NCI-H82 treated with DMSO at 0.1 percent for 48 hours (cell line): ENCODE results near the gene AIG1.

ENCODE experiments used
- DNase-seq: peaks from one replicate; lab custom pipeline; 2025; ENCODE audit not compliant: unreplicated experiment; lab: John Stamatoyannopoulos, UW

The AIG1 gene

DNA sequence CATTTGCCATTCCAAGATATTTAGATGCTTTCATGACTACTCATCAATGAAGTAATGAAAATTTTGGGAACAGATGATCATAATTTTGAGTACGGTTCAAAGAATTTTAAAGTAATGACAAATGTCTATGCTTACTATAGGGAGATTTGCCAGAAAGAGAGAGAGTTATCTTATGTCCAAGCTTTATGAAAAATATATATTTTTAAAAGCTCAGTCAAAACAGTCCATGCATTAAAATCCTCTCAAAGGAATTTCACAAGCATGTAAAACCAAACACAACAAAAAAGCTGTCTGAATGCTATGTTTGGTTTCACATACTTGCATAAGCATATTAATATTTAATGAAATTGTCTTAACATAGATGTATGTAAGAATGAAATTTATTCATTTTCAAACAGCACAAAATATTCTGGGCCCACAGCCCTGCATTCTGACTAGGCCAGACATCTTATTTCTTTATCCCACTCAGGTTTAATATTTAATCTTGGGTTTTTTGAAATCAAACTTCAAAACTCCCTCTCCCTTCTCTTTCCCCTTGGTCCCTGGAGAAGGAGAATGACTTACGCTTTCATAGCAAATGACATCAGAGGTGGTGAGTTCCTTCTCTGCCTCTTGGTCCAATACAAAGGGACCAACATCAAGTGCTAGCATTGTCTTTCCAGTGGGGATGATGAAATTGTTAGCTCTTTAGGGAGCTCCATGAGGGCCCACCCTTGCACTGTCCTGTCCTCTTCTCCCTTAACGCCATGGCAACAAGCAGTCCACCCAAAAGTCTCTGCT, 295.6 kb downstream of the AIG1 start:
- DNase-seq, result no peak

DNA sequence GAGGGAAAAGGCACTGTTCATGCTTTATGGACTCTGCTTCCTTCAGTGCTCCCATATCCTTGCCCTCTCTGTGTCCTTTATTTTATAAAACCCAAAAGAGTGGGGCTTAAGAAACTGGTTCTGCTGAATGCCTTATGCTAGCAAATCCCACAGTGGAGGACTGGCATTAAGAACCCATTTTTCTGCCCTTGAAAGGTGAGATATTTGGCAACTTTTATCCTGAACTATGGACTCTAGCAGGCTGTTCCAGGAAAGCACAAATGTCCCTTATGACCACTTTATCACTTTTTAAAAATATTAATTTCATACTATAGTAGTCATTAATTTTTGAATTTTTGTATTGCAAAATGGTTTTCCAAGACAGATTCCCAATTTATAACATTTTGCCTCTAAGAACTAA, 296.5 kb downstream of the AIG1 start:
- no peak for DNase-seq

DNA sequence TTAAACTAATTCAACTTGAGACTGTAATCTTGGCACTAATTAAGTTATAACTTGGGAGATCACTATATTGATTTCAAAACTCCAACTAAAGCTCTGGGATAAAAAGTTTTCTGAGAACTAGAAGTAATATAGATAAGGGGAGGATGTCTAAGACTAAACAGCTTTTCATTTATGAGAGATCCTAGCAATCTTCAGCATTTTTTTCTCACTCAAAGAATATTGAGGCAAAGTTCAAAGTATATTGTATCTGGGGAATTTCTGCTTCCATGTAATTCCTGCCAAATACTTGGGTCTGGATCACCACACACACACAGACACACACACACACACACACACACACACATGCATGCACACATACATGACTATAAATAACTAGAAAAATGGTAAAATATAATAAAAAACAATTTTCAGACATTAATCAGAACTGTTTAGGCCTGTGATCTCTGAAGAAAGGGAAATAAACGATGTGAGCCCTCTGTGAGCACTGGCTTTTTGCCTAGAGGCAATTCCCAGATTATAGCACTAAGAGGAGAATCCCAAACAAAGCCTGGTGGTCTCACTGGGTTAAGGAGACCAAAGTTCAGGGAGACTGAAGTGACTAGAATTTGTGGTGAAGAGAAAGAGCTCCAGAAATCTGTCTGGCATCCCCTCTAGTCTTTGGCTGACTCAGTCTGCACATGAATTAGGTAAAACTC, 297.0 kb downstream of the AIG1 start:
- DNase-seq, result no peak

DNA sequence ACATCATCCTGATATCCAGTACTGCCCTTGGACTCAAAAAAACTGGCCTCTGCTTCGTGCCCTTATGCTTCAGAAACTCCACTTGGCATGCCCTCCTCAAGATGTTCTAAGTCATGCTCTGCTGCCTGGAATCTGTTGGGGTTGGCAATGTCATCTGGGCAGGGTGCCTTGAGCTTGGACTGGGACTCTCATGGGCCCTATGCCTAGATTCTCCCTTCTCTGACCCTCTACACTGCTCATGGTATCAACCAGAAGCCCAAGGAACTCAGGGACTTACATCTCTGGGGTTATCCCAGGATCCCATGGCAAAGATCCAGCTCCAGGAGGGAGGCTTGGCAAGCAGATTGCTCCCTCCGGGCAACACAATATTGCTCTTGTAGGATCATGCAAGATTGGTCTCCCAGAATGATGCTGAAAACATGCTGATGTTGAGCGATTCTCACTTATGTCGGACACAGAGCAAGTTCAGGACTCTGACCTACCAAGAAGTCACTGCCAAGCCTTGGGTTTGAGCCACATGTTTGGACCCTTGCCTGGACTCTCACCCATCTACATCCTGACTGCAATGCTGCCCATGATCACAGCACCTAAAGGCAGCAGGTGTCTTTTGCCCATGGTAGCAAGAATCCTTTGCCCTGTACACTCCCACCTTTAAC, 301.0 kb downstream of the AIG1 start:
- DNase-seq, result no peak

DNA sequence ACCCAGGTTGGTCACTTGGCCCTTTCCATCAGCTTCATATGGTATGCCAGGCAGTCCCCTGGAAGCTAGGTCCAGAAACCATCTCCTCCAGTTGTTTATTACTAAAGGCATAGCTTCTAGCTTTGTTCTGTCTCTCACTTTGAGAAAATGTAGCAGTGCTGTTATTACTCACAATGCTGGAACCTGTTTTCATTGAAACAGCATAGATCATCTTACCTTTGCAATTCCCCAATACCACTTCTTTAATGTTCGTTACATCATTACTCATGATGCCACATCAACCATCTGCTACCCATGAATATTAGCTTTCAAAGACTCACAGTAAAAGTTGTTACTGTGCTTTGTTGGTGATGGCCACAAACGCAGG, 301.5 kb downstream of the AIG1 start:
- no peak for DNase-seq

DNA sequence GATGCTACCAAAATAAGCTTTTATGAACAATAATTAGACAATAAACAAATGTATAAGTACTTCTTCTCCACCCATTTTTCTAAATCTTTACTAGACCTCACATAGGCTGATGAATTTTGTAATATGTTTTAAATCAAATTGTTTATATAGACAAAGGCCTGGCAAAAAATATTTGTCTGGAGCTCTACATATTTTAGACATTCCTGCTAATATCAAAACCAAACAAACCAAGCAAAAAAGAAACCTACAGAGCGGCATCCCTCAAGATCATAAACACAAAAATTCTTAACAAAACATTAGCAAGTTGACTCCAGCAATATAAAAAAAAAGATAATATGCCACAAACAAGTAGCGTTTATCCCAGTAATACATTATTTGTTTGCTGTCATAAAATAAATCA, 302.6 kb downstream of the AIG1 start:
- DNase-seq, result no peak

DNA sequence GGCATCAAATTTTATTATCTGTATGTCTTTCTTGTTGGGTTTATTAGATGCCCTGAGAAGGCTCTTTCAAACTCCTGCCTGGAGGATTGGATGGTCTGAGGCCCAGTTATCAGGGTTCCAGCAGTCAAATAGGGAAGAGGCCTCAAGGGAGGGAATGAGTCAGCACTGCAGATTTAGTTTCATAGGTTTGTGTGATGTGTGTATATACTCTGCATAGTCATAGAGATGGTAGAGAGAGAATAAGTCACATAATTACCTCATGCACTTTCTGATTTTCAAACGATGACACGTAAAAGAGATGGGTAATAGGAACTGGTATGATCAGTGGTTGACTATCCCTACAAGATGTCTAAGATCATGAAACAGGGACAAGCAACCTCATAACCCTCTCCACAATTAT, 307.7 kb downstream of the AIG1 start:
- no peak for DNase-seq

DNA sequence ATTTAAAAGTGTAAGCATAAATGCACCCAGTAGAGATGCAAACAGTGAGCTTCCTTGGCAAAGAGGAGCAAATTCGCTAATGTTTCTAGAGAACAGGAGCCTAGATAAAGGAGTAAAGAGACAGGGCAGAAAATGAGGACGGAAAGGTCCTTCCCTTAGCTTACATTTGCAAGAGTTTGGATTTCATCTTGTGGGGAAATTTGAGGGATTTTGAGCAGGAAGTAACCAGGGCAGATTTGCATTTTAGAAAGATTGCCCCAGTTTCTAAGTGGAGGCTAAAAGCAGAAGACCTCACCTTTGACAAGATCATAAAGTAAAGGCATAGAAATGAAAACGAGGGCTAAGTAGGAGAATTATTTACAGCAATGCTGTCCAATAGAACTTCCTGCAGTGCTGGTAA, 309.3 kb downstream of the AIG1 start:
- DNase-seq, result no peak

DNA sequence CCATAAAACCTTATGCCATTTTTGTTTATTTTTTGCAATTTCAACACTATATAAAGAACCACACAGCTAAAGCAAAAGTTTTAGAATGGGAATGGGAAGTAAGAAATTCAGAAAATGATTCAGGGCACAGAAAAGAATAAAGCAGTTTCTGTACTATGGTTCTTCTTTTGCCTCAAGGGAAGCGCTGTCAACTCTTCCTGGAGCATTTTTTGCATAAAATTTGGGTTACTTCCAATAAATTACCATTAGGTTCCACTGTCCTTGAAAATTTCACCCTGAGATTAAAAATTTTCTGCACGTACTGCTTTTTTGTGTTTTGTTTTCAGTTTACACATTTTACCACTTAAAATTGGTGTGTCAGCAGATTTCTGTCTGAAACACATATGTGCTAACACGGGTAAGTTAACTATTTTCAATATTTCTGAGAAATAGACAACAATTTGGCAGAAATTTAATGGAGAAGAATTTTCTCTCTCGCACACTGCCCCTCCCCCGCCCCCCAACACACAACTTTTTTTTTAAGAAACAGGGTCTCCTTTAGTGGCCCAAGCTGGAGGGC, 310.2 kb downstream of the AIG1 start:
- no peak for DNase-seq

DNA sequence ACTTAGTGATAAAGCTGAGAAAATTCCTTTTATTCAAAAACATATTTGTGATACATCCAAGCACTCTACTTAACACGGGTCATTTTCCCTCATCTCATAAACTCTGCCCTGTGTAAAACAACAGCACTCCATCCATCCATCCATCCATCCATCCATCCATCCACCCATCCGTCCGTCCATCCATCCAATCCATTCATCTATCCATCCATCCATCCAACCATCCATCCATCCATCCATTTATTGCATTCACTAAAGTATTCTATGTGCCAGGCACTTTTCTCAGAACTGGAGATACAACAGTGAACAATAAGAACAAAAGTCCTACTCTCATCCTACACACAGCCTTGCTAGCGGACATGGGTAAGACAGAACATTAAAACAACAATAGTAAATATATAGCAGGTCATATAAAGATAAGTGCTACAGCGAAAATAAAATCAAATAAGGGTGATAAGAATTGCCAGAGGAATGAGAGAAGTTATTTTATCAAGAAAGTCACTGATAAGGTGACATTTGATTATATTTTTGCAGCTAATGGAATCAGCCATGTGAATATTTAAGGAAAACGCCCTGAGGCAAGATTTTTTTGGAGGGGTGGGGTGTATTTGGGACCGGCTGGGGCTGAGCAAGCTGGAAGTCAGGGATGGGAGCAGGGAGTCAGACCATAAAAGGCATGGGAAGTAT, 311.7 kb downstream of the AIG1 start:
- no peak for DNase-seq

DNA sequence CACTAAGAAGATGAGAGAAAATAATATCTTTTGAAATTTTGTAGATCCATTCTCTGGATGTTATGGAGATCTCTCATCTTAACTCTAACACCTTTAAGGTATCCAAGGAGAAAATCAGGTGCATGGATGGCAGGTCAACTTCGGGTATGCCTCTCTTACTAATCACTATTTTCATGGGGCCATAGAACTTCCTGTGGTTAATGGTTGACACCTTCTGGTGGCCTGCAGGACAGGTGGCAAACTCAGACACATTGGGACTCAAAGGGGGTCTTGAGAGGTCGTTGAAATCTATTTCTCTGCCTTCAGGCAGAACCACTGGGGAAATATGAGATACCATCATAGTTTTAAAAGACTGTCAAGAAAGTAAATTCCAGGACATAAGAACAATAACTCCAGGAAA, 313.3 kb downstream of the AIG1 start:
- DNase-seq, result no peak

DNA sequence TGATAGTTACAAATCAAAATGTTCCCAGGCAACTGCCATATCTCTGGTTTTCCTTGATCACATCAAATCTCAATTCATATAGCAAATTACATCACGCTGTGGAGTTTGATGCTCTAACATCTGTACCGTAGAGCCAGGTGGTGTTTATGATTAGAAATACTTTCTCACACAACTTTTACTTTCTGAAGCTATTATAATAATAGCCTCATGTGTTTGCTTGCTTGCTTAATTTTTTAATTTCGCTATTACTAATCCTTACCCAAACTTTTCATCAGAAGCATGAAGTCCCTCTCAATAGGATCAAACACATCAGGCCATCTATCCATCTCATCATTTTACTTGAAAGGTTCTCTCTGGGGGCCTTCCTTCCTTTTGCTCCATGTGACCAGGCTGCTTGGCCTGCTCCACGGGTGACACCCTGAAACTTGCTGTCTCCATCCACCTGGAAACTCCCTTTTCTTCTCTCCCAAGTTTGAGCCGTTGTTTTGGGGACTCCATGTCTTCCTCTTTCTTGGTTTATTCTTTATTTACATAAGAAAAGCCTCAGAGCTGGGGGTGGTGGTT, 314.4 kb downstream of the AIG1 start:
- DNase-seq, result no peak

DNA sequence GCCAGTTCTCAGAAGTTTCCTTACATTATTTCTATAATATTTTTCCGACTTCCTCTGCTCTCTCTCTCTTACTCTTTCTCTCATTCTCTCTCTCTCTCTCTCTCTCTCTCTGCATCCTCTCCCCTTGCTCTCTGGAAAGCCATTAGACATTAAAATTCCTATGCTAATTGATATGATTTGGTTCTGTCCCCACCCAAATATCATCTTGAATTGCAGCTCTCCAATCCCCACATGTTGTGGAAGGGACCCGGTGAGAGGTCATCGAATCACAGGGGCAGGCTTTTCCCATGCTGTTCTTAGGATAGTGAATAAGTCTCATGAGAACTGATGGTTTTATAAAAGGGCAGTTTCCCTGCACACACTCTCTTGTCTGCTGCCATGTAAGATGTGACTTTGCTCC, 315.7 kb downstream of the AIG1 start:
- no peak for DNase-seq

DNA sequence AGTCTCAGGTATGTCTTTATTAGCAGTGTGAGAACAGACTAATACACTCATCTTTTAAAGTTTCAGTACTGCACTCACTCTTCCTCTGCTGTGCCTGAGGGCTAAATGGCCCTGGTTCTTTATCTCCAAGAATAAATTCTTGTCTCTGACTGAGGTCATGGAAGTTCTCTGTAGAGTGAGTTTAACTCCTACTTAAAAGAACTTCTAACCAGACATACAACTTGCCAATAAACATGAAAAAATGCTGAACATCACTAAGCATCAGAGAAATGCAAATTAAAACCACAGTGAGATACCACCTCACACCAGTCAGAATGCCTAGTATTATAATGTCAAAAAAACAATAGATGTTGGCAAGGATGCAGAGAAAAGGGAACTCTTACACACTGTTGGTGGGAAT, 316.2 kb downstream of the AIG1 start:
- no peak for DNase-seq

DNA sequence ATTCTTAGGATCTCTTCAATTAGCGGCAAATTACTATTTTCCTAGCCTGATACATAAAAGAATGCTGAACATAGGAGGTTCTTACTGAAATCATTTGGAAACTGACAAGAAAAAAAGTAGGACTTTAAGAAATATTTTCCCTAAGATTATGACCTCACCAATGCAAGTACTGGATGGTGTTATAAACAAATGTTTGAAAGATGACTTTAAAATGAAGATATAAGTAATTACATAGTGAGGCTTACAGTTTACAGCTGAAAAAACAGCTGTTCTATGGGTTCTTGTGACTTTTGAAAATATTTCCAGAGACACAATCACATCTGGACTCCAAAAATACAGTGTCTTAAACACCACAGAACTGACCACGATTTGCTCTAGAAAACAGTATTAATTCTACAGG, 324.9 kb downstream of the AIG1 start:
- no peak for DNase-seq

DNA sequence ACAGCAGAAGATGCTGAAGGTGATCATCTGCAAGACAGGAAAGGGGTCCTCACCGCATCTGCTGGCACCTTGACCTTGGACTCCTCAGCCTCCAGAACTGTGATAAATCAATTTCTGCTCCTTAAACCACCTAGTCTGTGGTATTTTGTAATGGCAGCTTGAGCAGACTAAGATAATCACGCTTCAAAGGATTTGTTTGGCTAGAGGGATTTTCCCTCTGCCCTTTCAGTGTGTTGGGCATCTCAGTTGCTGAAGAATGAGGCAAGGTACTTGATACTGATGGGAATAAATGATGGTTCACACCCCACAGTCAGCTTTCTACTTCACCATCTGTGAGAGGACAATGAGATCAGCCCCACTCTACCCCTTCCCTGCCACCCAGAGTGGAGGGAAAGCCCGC, 329.6 kb downstream of the AIG1 start:
- DNase-seq, result no peak
